ENCODE measurements around the gene SLC38A10. TPM values are rescaled to one million over a fixed set of nuclear protein-coding genes. Genes with fewer than 3 reads are reported as not detected.

Gene SLC38A10
- total and polyA plus RNA-seq, 2 of the 13 experiments (the other 11 are each of a cell fraction or from before 2014, with no cell fraction given), result 23.4 to 55.8 TPM

DNA sequence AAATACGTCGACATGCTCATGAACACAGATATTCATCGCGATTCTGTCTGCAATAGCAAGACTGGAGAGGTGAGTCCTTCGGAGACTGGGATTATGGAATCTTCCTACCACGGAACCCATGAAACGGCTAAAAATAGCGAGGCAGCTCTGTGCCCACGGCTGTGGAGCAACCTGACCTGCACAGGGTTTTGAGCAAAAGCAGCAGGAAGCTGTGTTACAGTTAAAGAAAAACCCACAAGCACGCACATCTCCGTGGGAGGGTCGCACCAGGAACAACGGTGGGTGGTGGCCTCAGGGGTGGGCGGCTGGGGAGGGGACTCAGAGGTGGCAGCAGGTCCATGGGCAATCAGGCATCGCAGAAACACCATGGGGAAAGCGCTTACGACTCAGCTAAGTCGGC lies 24.8 kb downstream of the SLC38A10 start:
- in situ Hi-C loops (cut with HindIII; ENCODE audit: extremely low pct_ligation_motif_present, low pct_unique_long_range_greater_than_20kb) (no loop called here), intact Hi-C loops (cut with micrococcal nuclease; ENCODE audit: unreplicated experiment) (no loop called here)
- peaks cover 48 to 61% of the 10 kb centered on the region in 2 experiments; a peak in 4 of 5 replicates for H3K36me3 ChIP-seq (replicated peaks in 1 of 2; ENCODE audit: control insufficient read depth in 1 of 2, insufficient read depth in 2 of 2, low read length in 2 of 2)
- no peak overlapping the region for H3K9ac ChIP-seq (ENCODE audit: insufficient read depth, low read depth, low read length)
- H3K4me3 ChIP-seq (replicated peaks in 1 of 3; ENCODE audit: insufficient read depth in 1 of 3, low read depth in 2 of 3, low read length in 3 of 3), result no peak overlapping the region
- no peaks in the 10 kb centered on the region for H3K79me2 ChIP-seq (ENCODE audit: insufficient read depth, low read length)
- H3K27me3 ChIP-seq (ENCODE audit: control insufficient read depth in 1 of 2, insufficient read depth in 2 of 2, low read length in 2 of 2), result no peaks in the 10 kb centered on the region
- DNase-seq (ENCODE audit: low spot score) (no peak), FAIRE-seq (no peak), ATAC-seq (no peak)
- ChIA-PET POLR2A (no interaction called here), CTCF (ENCODE audit: low intra/inter-chr PET ratio, low total read pairs) (no interaction called here)
- WGBS (ENCODE audit: low lambda C conversion rate), result 98% methylated on average over 18 of the region's 18 CpGs
- H3K4me1 ChIP-seq (ENCODE audit: insufficient read depth, low read length), result no peaks in the 10 kb centered on the region
- no peaks in the 10 kb centered on the region for H4K20me1 ChIP-seq (ENCODE audit: insufficient read depth, low read length)
- no peak overlapping the region for H3K4me2 ChIP-seq (ENCODE audit: low read depth, low read length)
- H3K9me3 ChIP-seq (ENCODE audit: low read length), result no peaks in the 10 kb centered on the region
- H3K27ac ChIP-seq (ENCODE audit: extremely low read length, insufficient read depth, low read length), result no peak overlapping the region
- no peak overlapping the region for H2AFZ ChIP-seq (ENCODE audit: low read length)
- no TSS peak for BruUV-seq (replicated peaks)
- TF ChIP-seq HNRNPLL (IDR thresholded peaks at IDR 0.05; ENCODE audit: low read depth, low read length, poor library complexity, severe bottlenecking), result no peak
- TF ChIP-seq ZC3H13 (CRISPR knock-in tag; IDR thresholded peaks at IDR 0.05), result no peak
- no peak for TF ChIP-seq ZFP36L1 (CRISPR knock-in tag; IDR thresholded peaks at IDR 0.05)
- no peak for TF ChIP-seq ZNF879 (CRISPR knock-in tag; IDR thresholded peaks at IDR 0.05)
- no peak for TF ChIP-seq ZNF737 (CRISPR knock-in tag; IDR thresholded peaks at IDR 0.05; ENCODE audit: borderline replicate concordance)
- TF ChIP-seq ZNF18 (CRISPR knock-in tag; IDR thresholded peaks at IDR 0.05; ENCODE audit: insufficient replicate concordance), result no peak
- no peak for TF ChIP-seq NFIB (CRISPR knock-in tag; IDR thresholded peaks at IDR 0.05; ENCODE audit: borderline replicate concordance)
- no peak for TF ChIP-seq ZFP90 (CRISPR knock-in tag; IDR thresholded peaks at IDR 0.05; ENCODE audit: borderline replicate concordance)
- no peak for TF ChIP-seq ZNF850 (CRISPR knock-in tag; conservative IDR thresholded peaks at IDR 0.05)
- no peak for TF ChIP-seq ZNF282 (IDR thresholded peaks at IDR 0.05; ENCODE audit: partially characterized antibody)
- TF ChIP-seq ELF4 (CRISPR knock-in tag; IDR thresholded peaks at IDR 0.05; ENCODE audit: borderline replicate concordance), result no peak

Data from HepG2 (cell line).